Measurements from ENCODE around the gene LAMC3. TPM values are rescaled to one million over a fixed set of nuclear protein-coding genes. Genes with fewer than 3 reads are reported as not detected.

LAMC3 gene
- total RNA-seq, 4 donors from 2014 or later, result 0.82 to 6.6 (median 3.9) TPM

DNA sequence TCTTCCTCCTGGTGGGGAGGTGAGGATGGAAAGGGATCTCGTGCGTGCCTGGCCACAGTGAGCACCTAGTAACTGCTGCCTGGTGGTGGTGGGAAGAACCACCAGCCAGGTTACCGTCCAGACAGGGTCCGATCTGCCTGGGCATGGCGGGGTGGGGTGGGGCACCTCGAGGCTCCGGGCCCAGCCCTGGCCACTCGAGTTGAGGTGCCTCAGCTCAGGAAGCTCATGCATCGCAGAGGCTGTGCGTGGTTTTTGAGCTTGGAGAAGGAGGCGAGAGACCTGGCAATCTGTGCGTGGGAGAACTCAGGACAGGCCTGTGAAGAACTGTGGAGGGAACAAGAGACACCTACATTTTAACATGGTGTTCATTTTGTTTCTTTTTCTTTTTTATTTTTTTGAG is 38.9 kb upstream of the LAMC3 start:
- Histone ChIP-seq H3K4me1 (no peaks in the 10 kb centered on the region), H3K4me3 (no peak overlapping the region), H3K36me3 (no peaks in the 10 kb centered on the region), H3K9me3 (no peaks in the 10 kb centered on the region), H3K27ac (no peak overlapping the region), H3K27me3 (peaks cover 32% of the 10 kb centered on the region)
- 82 to 84% methylated on average over 7 to 12 of the region's 12 CpGs for WGBS, 2 donors (ENCODE audit: low coverage in 1 of 2)
- intact Hi-C loops (cut with DNase I; ENCODE audit: low total_unique reads) (no loop called here), in situ Hi-C loops (cut with MboI; ENCODE audit: low pct_ligation_motif_present in 1 of 4, low pct_unique_long_range_greater_than_20kb in 1 of 4, low sequenced_read_pairs in 3 of 4) (no loop called here)
- no peak for DNase-seq
- TF ChIP-seq POLR2AphosphoS5 (IDR thresholded peaks at IDR 0.05) (no peak), EP300 (IDR thresholded peaks at IDR 0.05; ENCODE audit: low read depth) (no peak), POLR2A (IDR thresholded peaks at IDR 0.05) (no peak)
- TF ChIP-seq, protein P1, sequence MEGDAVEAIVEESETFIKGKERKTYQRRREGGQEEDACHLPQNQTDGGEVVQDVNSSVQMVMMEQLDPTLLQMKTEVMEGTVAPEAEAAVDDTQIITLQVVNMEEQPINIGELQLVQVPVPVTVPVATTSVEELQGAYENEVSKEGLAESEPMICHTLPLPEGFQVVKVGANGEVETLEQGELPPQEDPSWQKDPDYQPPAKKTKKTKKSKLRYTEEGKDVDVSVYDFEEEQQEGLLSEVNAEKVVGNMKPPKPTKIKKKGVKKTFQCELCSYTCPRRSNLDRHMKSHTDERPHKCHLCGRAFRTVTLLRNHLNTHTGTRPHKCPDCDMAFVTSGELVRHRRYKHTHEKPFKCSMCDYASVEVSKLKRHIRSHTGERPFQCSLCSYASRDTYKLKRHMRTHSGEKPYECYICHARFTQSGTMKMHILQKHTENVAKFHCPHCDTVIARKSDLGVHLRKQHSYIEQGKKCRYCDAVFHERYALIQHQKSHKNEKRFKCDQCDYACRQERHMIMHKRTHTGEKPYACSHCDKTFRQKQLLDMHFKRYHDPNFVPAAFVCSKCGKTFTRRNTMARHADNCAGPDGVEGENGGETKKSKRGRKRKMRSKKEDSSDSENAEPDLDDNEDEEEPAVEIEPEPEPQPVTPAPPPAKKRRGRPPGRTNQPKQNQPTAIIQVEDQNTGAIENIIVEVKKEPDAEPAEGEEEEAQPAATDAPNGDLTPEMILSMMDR (IDR thresholded peaks at IDR 0.05), result no peak

DNA sequence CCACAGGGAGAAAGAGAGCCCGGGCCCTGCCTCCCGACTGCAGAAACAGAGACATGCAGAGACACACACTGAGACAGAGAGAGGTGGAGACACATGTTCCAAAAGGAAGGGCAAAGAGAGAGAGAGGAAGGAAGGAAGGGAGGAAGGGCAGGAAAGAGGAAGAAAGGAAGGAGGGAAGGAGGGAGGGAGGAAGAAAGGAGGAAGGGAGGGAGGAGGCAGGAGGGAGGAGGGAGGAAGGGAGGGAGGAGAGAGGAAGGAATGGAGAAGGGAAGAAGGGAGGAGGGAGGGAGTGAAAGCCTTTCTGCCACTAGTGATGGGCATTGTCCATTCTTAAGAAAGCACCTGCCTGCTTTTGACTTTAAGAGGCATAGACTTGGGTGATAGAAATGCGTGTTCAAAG is 38.1 kb upstream of the LAMC3 start:
- in situ Hi-C loops (cut with MboI; ENCODE audit: low pct_ligation_motif_present in 1 of 4, low pct_unique_long_range_greater_than_20kb in 1 of 4, low sequenced_read_pairs in 3 of 4) (no loop called here), intact Hi-C loops (cut with DNase I; ENCODE audit: low total_unique reads) (no loop called here)
- WGBS, 2 donors (ENCODE audit: low coverage in 1 of 2), result 83 to 86% methylated on average over 3 of the region's 3 CpGs
- TF ChIP-seq, protein P1 (IDR thresholded peaks at IDR 0.05), result no peak
- TF ChIP-seq POLR2A (IDR thresholded peaks at IDR 0.05), result no peak
- TF ChIP-seq POLR2AphosphoS5 (IDR thresholded peaks at IDR 0.05), result no peak
- no peak for TF ChIP-seq EP300 (IDR thresholded peaks at IDR 0.05; ENCODE audit: low read depth)
- H3K27me3 ChIP-seq, result peaks cover 32% of the 10 kb centered on the region
- no peaks in the 10 kb centered on the region for H3K4me1 ChIP-seq
- H3K36me3 ChIP-seq, result no peaks in the 10 kb centered on the region
- no peak overlapping the region for H3K27ac ChIP-seq
- no peak for DNase-seq
- H3K4me3 ChIP-seq, result no peak overlapping the region
- H3K9me3 ChIP-seq, result no peaks in the 10 kb centered on the region

DNA sequence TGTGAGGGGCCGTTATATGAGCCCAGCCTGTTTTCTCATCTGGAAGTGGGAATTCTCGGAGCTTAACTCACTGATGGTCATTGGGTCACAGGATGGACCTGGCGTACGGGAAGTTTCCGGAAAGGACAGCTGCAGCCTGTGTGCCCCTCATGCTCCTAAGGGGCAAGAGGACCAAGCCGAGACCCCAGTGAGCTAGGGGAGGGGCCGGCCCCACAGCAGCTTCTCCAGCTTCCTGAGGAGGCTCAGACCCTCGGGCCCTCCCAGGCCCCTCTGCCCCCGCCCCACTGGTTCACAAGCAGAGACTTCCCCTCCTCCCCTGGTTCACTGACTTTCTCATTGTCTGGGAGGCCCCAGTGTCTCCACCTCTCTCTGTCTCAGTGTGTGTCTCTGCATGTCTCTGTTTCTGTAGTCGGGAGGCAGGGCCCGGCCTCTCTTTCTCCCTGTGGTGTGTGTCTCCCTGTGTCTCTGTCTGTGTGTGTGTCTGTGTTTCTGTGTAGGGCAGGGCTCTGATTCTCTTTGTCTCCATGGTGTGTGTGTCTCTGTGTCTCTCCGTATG is 37.6 kb upstream of the LAMC3 start:
- in situ Hi-C loops (cut with MboI; ENCODE audit: low pct_ligation_motif_present in 1 of 4, low pct_unique_long_range_greater_than_20kb in 1 of 4, low sequenced_read_pairs in 3 of 4), result no loop called here
- no peak for TF ChIP-seq EP300 (IDR thresholded peaks at IDR 0.05; ENCODE audit: low read depth)
- no peak for TF ChIP-seq POLR2A (IDR thresholded peaks at IDR 0.05)
- TF ChIP-seq POLR2AphosphoS5 (IDR thresholded peaks at IDR 0.05), result no peak
- TF ChIP-seq, protein P1 (IDR thresholded peaks at IDR 0.05), result no peak
- Histone ChIP-seq H3K27ac (no peak overlapping the region), H3K4me1 (no peaks in the 10 kb centered on the region), H3K4me3 (no peak overlapping the region), H3K36me3 (no peaks in the 10 kb centered on the region), H3K9me3 (no peaks in the 10 kb centered on the region), H3K27me3 (peaks cover 32% of the 10 kb centered on the region)
- 81 to 84% methylated on average over 2 to 12 of the region's 12 CpGs for WGBS, 2 donors (ENCODE audit: low coverage in 1 of 2)
- no peak for DNase-seq
- intact Hi-C loops (cut with DNase I; ENCODE audit: low total_unique reads), result no loop called here

DNA sequence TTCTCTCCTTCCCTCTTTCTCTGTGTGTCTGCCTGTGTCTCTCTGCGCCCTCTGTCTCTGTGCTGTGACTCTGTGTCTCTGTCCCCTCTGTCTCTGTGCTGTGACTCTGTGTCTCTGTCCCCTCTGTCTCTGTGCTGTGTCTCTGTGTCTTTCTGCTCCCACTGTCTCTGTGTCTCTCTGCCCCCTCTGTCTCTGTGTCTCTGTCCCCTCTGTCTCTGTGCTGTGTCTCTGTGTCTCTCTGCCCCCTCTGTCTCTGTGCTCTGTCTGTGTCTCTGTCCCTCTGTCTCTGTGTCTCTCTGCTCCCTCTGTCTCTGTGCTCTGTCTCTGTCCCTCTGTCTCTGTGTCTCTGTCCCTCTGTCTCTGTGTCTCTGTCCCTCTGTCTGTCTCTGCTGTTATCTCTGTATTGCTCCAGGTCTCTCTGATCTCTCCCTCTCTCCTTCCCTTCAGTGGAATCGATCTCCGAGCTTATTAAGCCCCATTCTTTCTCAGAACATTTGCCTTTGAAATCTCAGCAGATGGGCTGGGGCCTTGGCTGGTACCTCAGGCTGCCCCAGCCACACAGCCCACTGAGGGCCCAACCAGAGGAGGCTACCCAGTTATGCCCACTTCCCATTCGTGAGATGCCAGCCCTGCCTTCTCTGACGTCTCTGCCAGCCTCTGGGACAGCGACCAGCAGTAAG is 36.6 kb upstream of the LAMC3 start:
- in situ Hi-C loops (cut with MboI; ENCODE audit: low pct_ligation_motif_present in 1 of 4, low pct_unique_long_range_greater_than_20kb in 1 of 4, low sequenced_read_pairs in 3 of 4) (no loop called here), intact Hi-C loops (cut with DNase I; ENCODE audit: low total_unique reads) (no loop called here)
- no peak for DNase-seq
- Histone ChIP-seq H3K4me1 (no peaks in the 10 kb centered on the region), H3K9me3 (no peaks in the 10 kb centered on the region), H3K36me3 (no peaks in the 10 kb centered on the region), H3K4me3 (no peak overlapping the region), H3K27me3 (peaks cover 32% of the 10 kb centered on the region), H3K27ac (no peak overlapping the region)
- 61% methylated on average over 6 of the region's 6 CpGs; no CpG with 5 or more reads in 1 of the 2 donors for WGBS, 2 donors (ENCODE audit: low coverage in 1 of 2)
- TF ChIP-seq POLR2AphosphoS5 (IDR thresholded peaks at IDR 0.05), result no peak
- no peak for TF ChIP-seq EP300 (IDR thresholded peaks at IDR 0.05; ENCODE audit: low read depth)
- TF ChIP-seq POLR2A (IDR thresholded peaks at IDR 0.05), result no peak
- TF ChIP-seq, protein P1 (IDR thresholded peaks at IDR 0.05), result no peak
